IgD-negative memory B cell (primary cell): ENCODE data around the gene LSM14A. TPM values are rescaled to one million over a fixed set of nuclear protein-coding genes. Genes with fewer than 3 reads are reported as not detected.
A peak's percentile ranks its signal among the peaks of the same experiment; 100 is the strongest.
"Not testable (repeated sequence)": the region's sequence is repeated elsewhere in the genome, so short reads cannot be mapped to it uniquely, and the experiment has no call there.

Source experiments
- H3K27ac Mint-ChIP-seq, 3 donors: one replicate each; pipeline ENCODE4 v1.8.0; 2020 to 2022; ENCODE audit warnings: mild to moderate bottlenecking in 3 of 3, mixed read lengths in 3 of 3, moderate library complexity in 1 of 3
- H3K27me3 Mint-ChIP-seq: one replicate; pipeline ENCODE4 v1.8.0; 2021; ENCODE audit warnings: mixed read lengths
- H3K36me3 Mint-ChIP-seq: one replicate; pipeline ENCODE4 v1.8.0; 2020; ENCODE audit warnings: mild to moderate bottlenecking, mixed read lengths
- H3K4me1 Mint-ChIP-seq, 3 donors: one replicate each; pipeline ENCODE4 v1.8.0; 2020 to 2022; ENCODE audit warnings: mixed read lengths in 3 of 3, mild to moderate bottlenecking in 1 of 3
- H3K4me3 Mint-ChIP-seq, 4 donors: one replicate each; pipeline ENCODE4 v1.8.0; 2020 to 2022; ENCODE audit warnings: mild to moderate bottlenecking in 4 of 4, mixed read lengths in 4 of 4, moderate library complexity in 3 of 4
- H3K9me3 Mint-ChIP-seq, 3 donors: one replicate each; pipeline ENCODE4 v1.8.0; 2020 to 2021; ENCODE audit warnings: mixed read lengths in 3 of 3, mild to moderate bottlenecking in 1 of 3
- polyA plus RNA-seq: library from polyadenylated mRNA; unstranded; fragments of 300-500 nt; fragmentation: Illumina TruSeq; gene quantifications from one replicate; pipeline ENCODE4 v1.2.3, GENCODE V29; 2021

Gene LSM14A
- polyA plus RNA-seq, 1 donor from 2014 or later: 154 TPM

- Mint-ChIP-seq H3K27me3 (no peaks in the 10 kb centered on the region), H3K4me1 (peaks cover 3 to 7% (median 3%) of the 10 kb centered on the region in 3 donors), H3K9me3 (no peaks in the 10 kb centered on the region), H3K27ac (no peak overlapping the region), H3K36me3 (peaks cover 6% of the 10 kb centered on the region), H3K4me3 (no peak overlapping the region)
Observed at GRCh38 chr19:34237939-34238338, 65.6 kb downstream of the LSM14A start.

GRCh38 chr19:34241513-34242337 is 69.4 kb downstream of the LSM14A start:
- Mint-ChIP-seq H3K4me1 (peaks cover 3 to 5% (median 4%) of the 10 kb centered on the region in 3 donors), H3K36me3 (peaks cover 7% of the 10 kb centered on the region), H3K4me3 (peak overlapping the region in 1 of 4 donors; percentile 53), H3K9me3 (no peaks in the 10 kb centered on the region), H3K27ac (no peak overlapping the region), H3K27me3 (no peaks in the 10 kb centered on the region)

- H3K27ac Mint-ChIP-seq, H3K36me3 Mint-ChIP-seq, H3K4me1 Mint-ChIP-seq, H3K9me3 Mint-ChIP-seq, H3K4me3 Mint-ChIP-seq, H3K27me3 Mint-ChIP-seq: not testable (repeated sequence)
Observed at GRCh38 chr19:34243138-34243875, 71.0 kb downstream of the LSM14A start.

GRCh38 chr19:34243876-34244578 is 71.7 kb downstream of the LSM14A start:
- Mint-ChIP-seq H3K9me3 (no peaks in the 10 kb centered on the region), H3K4me1 (peaks cover 0 to 4% (median 3%) of the 10 kb centered on the region in 3 donors)

GRCh38 chr19:34244611-34245299 is 72.5 kb downstream of the LSM14A start:
- Mint-ChIP-seq H3K27me3 (no peaks in the 10 kb centered on the region), H3K4me3 (peak overlapping the region in 1 of 4 donors; percentile 58), H3K27ac (no peak overlapping the region), H3K9me3 (no peaks in the 10 kb centered on the region), H3K36me3 (peaks cover 7% of the 10 kb centered on the region), H3K4me1 (peaks cover 0 to 4% (median 3%) of the 10 kb centered on the region in 3 donors)

More at GRCh38 chr19:34243876-34244578, 71.7 kb downstream of the LSM14A start:
- Mint-ChIP-seq H3K27me3 (no peaks in the 10 kb centered on the region), H3K27ac (no peak overlapping the region), H3K4me3 (peak overlapping the region in 1 of 4 donors; percentile 58), H3K36me3 (peaks cover 7% of the 10 kb centered on the region)

GRCh38 chr19:34246340-34246739 is 74.0 kb downstream of the LSM14A start:
- Mint-ChIP-seq H3K4me1 (peaks cover 0 to 4% (median 3%) of the 10 kb centered on the region in 3 donors), H3K9me3 (no peaks in the 10 kb centered on the region), H3K27ac (no peak overlapping the region), H3K4me3 (no peak overlapping the region), H3K27me3 (no peaks in the 10 kb centered on the region), H3K36me3 (peaks cover 7% of the 10 kb centered on the region)

- Mint-ChIP-seq H3K36me3 (peaks cover 5% of the 10 kb centered on the region), H3K9me3 (no peaks in the 10 kb centered on the region), H3K4me3 (no peak overlapping the region), H3K27ac (peak overlapping the region in 1 of 3 donors; percentile 39), H3K27me3 (no peaks in the 10 kb centered on the region), H3K4me1 (peaks cover 3 to 10% (median 6%) of the 10 kb centered on the region in 3 donors)
Observed at GRCh38 chr19:34248941-34249340, 76.6 kb downstream of the LSM14A start.

- H3K27ac Mint-ChIP-seq: peak overlapping the region; percentile 76 to 81 (median 79)
- peaks cover 21 to 23% (median 22%) of the 10 kb centered on the region in 3 donors for H3K4me1 Mint-ChIP-seq
- H3K9me3 Mint-ChIP-seq, H3K27me3 Mint-ChIP-seq, H3K36me3 Mint-ChIP-seq: not testable (repeated sequence)
- H3K4me3 Mint-ChIP-seq: peak overlapping the region; percentile 88 to 100 (median 94)
Observed at GRCh38 chr19:34253167-34253566, 80.9 kb downstream of the LSM14A start.

GRCh38 chr19:34253681-34254045 is 81.4 kb downstream of the LSM14A start:
- not testable (repeated sequence) for H3K27me3 Mint-ChIP-seq, H3K36me3 Mint-ChIP-seq, H3K9me3 Mint-ChIP-seq
- Mint-ChIP-seq H3K4me3 (peak overlapping the region; percentile 88 to 100 (median 94)), H3K4me1 (peaks cover 21 to 23% (median 22%) of the 10 kb centered on the region in 3 donors), H3K27ac (peak overlapping the region; percentile 79 to 98 (median 81))

GRCh38 chr19:34254046-34254697 is 81.9 kb downstream of the LSM14A start, which contains the start of gene GARRE1:
Gene GARRE1, plus strand, starts transcription at chr19:34254554. Its CDS starts 45,920 bp downstream, at chr19:34300474.
- Mint-ChIP-seq H3K4me1 (peaks cover 23 to 24% (median 24%) of the 10 kb centered on the region in 3 donors), H3K27ac (peak within 1 kb of the TSS; percentile 79 to 98 (median 81)), H3K4me3 (peak within 1 kb of the TSS; percentile 88 to 100 (median 94))

GRCh38 chr19:34254698-34255432 is 82.6 kb downstream of the LSM14A start:
- H3K9me3 Mint-ChIP-seq: no peaks in the 10 kb centered on the region
- peak overlapping the region; percentile 85 to 90 (median 87) for H3K4me3 Mint-ChIP-seq
- H3K4me1 Mint-ChIP-seq: peaks cover 28 to 31% (median 29%) of the 10 kb centered on the region in 3 donors
- H3K27ac Mint-ChIP-seq: peak overlapping the region; percentile 36 to 81 (median 71)
- no peaks in the 10 kb centered on the region for H3K36me3 Mint-ChIP-seq
- no peaks in the 10 kb centered on the region for H3K27me3 Mint-ChIP-seq

More at GRCh38 chr19:34254046-34254697, 81.9 kb downstream of the LSM14A start, which contains the start of gene GARRE1:
- H3K27me3 Mint-ChIP-seq: no peaks in the 10 kb centered on the region
- H3K9me3 Mint-ChIP-seq: no peaks in the 10 kb centered on the region
- no peaks in the 10 kb centered on the region for H3K36me3 Mint-ChIP-seq

GRCh38 chr19:34255546-34255945 is 83.2 kb downstream of the LSM14A start:
- peaks cover 30 to 32% (median 31%) of the 10 kb centered on the region in 3 donors for H3K4me1 Mint-ChIP-seq
- H3K4me3 Mint-ChIP-seq: peak overlapping the region; percentile 76 to 90 (median 86)
- no peaks in the 10 kb centered on the region for H3K36me3 Mint-ChIP-seq
- H3K27ac Mint-ChIP-seq: peak overlapping the region; percentile 36 to 81 (median 71)
- H3K9me3 Mint-ChIP-seq: no peaks in the 10 kb centered on the region
- no peaks in the 10 kb centered on the region for H3K27me3 Mint-ChIP-seq

GRCh38 chr19:34256835-34257558 is 84.7 kb downstream of the LSM14A start:
- peaks cover 33 to 39% (median 38%) of the 10 kb centered on the region in 3 donors for H3K4me1 Mint-ChIP-seq
- peak overlapping the region in 1 of 3 donors; percentile 71 for H3K27ac Mint-ChIP-seq
- peak overlapping the region in 2 of 4 donors; percentile 84 to 85 for H3K4me3 Mint-ChIP-seq

More at GRCh38 chr19:34256835-34257558, 84.7 kb downstream of the LSM14A start:
- no peaks in the 10 kb centered on the region for H3K9me3 Mint-ChIP-seq
- no peaks in the 10 kb centered on the region for H3K27me3 Mint-ChIP-seq
- H3K36me3 Mint-ChIP-seq: no peaks in the 10 kb centered on the region
